CD4-positive, alpha-beta T cell treated with Interleukin-4 for 4 hours (primary cell): Measurements from ENCODE around the gene SNCAIP.

Experiments used
- DNase-seq: peaks from one replicate; pipeline ENCODE4 v3.0.0-alpha.2; 2020

Gene SNCAIP

DNA sequence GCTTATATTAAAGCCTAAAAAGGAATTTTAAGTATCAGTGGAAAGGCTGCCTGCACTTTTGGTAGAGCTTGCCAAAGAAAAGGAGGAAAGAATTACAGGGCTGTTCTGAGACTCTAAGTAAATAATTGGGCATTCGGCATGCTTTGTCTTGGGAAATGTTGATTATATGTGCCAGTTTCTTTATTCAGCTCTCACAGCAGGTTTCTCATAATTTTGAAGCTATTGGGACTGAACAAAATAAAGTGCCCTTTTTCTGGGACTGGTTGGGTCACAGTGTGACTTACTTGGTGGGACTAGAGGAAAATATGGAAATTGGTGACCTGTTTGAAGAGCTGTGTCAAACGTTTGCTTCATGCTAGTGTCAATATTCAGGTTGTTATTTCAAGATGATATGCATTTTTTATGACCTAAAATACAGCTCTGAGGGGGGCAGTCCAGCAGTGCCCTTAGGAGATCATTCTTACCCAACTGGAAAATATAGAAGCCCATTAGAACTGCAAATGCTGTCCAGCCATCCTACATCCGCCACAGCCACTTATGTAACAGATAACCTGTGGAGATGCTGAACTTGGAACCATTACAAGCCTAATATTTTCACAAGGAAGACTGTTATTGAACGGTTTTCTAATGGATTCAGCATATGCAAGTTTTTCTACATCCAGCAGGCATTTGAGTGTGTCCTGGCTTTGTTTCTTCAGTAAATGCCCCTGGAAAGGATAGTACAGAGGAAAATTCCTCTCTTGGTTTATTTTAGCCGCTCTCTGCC, 122.4 kb downstream of the SNCAIP start:
- no peak for DNase-seq

DNA sequence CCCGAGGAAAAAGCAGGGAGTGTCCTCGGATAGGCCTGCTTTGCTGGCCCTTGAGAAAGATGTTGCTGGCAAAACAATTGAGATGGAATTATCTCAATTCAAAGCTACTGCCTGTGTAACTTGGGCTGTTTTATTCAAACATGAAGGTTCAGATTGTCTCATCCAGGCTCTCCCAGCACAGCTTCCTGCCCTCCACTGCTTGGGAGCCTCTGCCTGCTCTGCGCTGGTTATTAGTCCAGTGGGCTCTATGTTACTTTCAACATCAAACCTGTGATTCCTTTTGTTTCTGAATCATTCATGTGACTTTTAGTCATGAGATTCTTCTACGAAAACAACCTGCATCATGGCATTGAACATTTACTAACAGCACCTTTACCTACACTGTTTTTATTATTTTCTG, 123.2 kb downstream of the SNCAIP start:
- DNase-seq: no peak

DNA sequence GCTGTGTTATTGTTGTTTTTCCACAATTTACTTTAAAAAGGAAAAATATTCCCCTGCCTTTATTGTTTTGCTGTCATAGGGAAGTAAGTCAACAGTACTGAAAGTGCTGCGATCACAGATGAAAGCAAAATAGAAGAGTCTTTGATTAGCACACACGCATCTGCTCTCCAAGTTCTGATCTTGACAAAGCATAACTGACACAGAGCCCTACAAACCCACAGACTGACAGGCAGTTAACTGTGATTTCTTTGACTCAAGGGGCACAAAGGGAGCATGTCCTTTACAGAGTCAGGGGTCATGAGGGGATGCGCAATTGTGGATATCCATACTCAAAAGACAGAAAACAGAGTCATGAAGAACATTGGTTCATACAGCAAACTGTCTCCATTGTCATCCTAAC, 123.7 kb downstream of the SNCAIP start:
- no peak for DNase-seq

DNA sequence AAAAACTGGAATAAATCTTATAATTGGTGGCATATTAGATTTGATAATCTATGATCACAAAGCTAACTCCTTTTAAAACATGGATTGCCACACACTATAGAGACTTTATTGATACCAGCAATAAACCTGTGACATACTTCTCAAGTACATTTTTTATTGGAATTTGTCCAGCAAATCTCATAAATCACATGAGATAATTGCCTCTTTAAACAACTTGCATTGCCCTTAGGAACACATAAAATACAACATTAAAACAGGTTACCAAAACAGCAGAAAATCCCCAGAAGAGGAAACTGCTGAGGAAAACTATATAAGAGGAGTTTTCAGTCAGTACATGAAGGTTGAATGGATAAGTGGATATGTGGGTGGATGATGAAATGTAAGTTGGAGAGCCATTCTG, 124.6 kb downstream of the SNCAIP start:
- DNase-seq: no peak

DNA sequence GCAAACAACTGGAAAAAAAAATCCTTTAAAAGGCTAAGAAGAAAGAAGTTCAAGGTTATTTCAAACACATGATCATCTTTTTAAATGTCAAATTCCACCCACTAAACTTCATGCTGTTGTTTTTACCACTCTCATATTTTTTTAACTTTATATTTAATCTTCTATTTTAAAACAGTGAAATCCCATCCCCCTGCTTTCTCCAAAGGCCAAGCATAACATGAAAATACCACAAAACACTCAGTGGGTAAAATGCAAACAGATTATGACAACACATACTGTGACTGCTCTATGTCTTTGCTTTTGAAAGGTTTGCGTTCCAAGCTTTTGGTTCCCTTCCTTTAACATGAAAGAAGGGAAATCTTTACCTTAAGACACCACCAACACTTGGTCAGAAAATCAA, 127.6 kb downstream of the SNCAIP start:
- no peak for DNase-seq

DNA sequence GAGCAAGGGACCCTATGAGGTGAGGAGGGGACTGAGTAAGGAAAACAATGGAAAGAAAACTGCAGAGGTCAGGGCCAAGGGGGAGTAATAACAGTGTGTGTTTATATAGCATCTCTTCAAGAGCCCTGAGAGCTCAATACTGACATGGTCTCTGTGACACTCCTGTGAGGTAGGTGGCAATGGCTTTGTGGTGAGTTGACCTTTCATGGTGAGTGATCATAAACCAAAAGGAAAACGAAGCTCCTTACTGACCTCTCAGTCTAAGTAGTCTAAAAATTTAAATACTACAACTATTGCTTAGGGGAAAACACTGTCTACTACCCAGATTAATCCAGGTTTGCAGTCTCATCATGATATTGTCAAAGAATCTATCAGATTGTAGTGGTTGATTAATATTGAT, 130.9 kb downstream of the SNCAIP start:
- no peak for DNase-seq

DNA sequence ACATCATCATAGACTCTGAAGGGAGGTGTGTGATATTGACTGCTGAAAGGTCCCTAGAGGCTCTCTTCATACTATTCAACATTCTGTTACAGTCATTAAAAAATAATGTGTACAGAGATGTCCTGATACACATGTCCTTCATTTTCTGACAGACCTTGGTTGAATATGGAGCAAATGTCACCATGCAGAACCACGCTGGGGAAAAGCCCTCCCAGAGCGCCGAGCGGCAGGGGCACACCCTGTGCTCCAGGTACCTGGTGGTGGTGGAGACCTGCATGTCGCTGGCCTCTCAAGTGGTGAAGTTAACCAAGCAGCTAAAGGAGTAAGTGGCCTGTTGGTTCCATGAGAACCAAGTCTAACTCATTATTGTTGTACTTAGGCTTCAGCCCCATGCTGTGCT, 132.4 kb downstream of the SNCAIP start:
- DNase-seq: no peak

DNA sequence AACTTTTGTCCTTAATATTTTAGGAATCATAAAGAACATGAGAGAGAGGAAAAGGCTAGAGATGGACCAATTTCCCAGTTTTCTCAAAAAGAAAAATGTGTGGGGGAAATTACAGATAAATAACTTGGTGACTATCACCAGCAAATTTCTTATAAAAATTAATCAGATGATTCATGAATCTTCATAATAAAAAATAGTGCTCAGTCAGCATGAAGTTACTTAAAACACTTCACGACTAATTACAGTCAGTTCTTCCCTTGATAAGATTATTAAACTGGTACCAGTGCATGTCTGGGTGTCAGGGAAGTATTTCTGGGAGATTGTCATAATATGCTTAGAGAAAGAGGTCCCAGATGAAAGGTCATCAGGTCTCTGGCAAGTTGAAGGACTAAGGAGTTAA, 133.0 kb downstream of the SNCAIP start:
- no peak for DNase-seq

DNA sequence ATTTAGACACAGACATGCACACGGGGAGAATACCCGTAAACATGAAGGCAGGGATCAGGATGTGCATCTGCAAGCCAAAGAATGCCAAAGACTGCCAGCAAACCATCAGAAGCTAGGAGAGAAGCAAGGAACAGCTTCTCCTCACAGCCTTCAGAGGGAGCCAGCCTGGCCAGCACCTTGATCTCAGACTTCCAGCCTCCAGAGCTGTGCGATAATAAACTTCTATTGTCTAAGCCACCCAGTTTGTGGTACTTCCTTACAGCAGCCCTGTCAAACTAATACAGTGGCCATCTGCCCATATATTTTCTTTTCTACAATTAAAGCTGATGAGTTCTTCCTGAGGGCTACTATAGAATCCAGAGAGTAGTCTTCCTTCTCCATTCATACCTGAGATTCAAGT, 135.0 kb downstream of the SNCAIP start:
- no peak for DNase-seq

DNA sequence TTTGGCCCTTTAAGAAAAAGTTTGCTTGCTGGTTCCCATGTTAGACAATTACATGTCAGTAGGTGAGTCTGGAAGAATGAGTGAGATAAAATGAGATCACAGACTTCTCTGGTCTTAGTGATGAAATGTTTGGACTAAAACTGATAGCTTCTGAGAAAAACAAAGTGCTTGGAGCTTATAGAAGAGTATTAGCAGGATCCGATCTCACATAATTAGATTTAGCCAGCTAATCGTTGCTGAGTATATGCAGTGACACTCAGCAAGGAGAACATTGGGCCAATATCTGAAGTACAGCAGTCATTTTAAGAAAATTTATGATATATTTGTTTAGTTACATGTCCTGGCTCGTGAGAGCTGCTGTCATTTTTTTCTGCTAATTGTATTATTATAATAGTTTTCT, 135.8 kb downstream of the SNCAIP start:
- DNase-seq: no peak

DNA sequence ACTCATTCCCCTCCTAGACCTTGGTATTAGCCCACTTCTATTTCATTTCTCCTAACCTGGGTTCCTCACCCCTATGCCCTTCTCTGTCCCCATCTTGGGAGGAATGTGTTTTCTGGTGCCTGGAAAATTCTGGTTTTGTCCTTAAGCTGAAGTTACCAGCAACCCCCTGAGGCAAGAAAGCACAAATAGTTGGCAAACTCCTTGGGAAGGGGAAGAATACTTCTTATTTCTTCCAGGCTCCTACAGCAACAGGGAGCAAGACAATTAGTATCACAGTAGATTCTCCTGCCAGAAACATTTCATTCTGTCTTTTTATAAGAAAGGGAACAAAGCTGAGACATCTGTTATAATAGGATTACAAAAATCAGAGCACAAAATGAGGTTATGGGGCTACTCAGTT, 142.5 kb downstream of the SNCAIP start:
- DNase-seq: no peak

DNA sequence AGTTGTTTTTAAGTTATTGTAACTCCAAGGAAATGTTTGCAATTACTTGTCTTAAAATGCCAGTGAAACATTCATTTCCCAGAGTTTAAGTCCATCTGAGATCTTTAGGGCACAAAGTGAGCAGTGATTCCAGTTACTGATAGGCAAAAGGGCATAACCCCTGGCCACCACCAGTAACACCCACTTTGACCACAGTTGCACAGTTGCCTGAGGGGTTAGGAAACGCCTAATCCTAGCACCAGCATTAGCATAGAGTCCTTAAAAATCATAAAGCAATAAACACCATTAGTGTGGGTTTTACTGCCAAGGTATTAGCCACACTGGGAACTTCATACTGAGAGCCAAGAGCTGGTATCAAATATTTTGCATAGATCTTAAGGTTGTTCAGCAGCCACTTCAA, 143.9 kb downstream of the SNCAIP start:
- no peak for DNase-seq

DNA sequence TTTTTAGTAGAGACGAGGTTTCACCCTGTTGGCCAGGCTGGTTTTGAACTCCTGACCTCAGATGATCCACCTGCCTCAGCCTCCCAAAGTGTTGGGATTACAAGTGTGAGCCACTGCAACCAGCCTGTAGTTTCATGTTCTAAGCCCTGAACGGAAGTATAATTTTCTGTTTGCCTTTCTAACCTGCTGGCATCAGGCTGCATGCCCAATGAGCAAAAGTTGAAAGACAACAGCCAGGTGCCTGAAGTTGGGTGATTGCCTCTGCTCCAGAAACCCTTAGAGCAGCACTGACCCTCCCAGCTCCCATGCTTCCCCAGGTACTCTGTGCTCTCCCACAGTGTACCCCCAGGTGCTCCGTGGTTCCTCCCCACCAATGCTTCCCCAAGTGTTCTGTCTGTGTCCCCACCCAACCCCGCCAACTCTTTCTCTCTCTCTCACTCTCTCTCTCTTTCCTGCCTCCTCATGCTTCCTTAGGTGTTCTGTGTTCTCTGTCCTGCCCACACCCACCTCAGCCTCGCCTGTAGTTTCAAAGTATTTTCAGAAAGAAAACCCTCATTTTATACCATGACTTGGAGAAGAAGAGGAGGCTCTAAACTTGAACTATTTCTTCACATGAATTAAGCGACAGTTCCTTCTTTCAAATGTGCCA, 145.3 kb downstream of the SNCAIP start:
- DNase-seq: no peak

DNA sequence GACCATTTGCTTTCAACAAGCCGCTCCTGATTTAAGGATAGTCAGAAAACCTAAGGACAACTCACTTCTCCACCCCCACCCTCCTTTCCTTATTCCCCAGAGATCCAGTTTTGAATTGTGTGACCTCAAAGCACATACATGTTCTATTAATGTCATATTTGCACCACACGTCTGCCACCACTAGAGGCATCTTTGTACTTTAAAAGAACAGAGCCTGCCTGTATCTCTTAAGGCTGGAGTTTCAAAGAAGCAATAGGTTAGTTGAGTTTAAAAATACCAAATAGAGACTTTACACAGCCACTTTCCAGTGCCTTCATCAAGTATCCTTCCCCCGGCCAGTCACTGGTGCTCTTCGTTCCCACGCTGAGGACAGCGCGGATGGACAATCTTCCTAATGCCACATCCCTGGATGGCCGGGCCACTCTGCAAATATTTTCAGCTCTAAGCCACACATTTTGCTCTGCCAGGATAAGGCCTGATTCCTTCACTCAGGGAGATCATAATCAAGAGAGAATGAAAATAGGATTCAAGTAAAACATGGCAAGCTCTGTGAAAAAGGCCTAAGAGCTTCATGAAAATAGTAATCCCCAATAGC, 146.3 kb downstream of the SNCAIP start:
- no peak for DNase-seq

DNA sequence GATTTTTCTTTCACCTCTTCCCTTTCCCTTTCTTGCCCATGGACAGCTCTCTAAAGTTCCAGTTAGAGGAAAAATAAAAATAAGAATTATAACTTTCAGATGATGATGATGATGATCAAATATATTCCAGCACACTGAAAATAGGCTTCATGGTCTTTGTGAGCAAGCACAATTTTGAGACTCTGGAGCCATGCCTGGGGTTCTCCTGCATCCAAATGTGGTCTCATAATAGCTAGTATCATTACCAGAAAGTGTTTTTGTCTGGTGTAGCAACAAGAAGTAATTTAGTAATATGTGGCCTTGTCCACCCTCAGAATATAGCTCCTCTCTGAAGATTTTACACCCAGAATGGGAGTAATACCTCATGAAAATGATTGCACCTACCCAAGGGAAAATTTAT, 150.4 kb downstream of the SNCAIP start:
- DNase-seq: no peak

DNA sequence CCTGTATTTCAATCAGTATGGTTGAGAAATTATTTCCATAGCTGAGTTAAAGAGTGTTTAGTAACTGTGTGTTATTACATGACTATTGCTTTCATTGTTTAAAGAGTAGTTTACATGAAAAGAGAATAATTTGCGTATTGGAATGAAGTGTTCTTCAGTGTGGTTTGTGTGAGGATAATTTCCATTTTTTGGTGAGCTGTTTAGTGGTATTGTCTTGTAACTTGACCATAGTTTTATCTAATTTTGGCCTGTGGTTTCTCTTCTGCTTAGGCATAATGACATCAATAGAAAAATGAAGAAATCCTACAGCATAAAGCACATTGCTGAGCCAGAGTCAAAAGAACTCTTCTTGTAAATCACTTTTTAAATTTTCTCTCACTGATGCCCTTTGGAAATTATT, 151.2 kb downstream of the SNCAIP start:
- DNase-seq: no peak

DNA sequence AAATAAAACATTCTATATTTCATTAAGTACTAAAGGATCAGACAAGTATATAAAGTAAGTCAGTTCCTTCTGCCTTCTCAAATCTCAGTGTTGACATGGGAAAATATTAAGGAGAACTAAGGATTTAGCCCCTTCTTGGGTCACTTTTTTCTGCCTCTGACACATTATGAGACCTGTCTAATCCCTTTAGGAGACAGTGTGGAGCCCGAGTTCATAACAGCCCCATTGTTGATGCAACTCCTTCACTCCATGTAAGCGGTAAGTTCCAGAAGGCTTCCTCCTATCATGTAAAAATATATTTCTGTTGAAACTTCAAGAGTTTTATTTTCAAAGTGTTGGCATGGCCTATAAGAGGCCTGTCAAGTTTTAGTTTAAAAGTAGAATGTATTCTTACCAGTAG, 152.2 kb downstream of the SNCAIP start:
- DNase-seq: no peak

DNA sequence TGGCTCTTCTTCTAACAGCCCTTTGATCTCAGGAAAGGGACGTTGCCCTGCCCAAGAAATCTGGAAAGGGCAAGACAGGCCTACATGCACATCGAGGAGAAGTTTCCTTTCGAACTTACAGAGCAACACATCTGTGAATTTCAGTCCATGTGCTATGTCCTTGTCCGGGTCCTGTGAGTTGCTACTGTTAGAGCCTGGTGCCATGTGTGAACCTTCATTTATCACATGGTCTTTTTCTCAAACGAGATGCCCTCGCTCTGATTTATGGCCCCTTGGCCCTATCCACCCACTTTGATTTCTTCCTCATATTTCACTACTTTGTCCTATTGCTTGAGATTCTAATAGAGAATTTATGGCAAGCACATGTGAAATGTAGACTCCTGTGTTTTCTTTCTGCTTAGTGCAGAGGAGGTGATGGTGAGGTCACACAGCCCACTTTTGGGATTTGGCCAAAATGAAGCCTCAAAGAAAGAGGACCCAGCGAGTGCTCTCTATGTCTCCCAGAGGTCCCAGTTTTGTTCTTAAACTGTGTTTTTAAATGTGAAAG, 153.1 kb downstream of the SNCAIP start:
- DNase-seq: no peak

DNA sequence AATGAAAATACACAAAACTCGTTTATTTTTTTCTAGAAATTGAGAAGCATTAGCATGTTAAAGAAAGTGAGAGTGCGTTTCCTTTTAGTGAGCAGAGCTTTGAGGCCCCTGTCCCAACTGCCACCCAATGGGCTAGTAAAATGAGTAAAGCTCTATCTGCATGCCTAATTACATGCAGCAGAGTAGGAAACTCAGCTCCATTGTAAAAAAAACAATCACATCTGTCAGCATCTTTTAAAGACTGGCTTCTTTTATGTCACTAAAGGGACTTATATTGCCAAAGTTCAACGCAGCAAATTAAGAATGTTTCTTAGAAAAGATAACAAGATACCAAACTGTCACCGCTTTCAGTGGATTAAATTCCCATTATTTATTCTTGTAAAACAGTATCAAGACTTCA, 154.0 kb downstream of the SNCAIP start:
- no peak for DNase-seq

DNA sequence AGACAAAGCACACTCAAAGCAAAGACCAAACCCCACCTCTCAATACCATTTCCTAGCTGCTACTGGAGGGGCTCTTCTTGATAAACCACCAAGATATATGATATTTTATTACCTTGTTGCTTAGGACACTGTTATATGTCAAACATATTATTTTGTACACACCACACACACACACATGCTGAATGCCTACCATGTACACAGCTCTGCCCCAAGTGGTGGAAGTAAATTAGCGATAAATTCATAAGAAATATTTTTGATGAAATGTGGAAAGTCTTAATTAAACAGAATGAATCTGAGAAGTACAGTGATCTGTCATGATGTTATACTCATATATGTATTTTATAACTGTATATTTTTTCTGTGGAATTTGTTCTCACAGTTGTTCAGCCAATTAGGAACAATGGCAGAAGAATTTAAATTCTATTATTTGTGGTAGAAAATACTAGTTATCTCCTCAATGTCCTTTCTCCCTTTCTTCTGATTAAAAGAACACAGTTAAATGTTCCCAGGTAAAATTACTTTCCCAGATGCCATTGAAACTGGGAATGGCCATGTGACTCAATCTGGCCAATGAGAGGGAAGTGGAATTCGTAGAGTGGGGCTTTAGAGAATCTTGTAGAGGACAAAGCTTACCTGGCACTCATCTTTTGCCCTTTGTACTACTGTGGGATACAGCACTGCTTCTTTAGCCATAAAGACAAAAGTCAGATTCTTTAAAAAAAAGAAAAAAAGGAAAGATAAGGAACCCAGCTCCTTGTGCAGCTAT, 156.5 kb downstream of the SNCAIP start:
- no peak for DNase-seq

DNA sequence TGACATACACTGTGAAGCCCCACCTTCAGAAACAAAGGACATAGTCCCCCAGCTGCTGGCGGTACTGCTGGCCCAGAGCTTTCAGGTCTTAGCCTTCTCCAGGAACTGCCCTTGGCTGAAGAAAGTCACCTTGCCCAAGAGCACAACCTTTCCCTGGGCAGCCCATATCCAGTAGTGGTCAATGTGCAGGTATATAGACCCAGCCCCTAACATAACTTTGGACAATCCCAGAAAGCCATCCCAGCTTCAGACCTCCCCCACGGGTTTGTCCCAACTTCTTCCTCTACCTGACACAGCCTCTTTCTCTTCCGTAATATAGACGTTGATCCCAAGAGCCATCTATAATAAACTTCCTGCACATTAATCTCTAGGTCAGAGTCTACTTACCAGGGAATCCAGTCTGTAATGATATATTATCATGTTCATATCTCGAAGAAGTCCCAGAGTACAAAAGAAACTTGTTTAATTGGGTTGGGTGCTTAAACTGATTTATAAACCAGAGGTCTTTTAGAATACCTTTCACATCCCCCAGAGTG, 157.4 kb downstream of the SNCAIP start:
- DNase-seq: no peak

DNA sequence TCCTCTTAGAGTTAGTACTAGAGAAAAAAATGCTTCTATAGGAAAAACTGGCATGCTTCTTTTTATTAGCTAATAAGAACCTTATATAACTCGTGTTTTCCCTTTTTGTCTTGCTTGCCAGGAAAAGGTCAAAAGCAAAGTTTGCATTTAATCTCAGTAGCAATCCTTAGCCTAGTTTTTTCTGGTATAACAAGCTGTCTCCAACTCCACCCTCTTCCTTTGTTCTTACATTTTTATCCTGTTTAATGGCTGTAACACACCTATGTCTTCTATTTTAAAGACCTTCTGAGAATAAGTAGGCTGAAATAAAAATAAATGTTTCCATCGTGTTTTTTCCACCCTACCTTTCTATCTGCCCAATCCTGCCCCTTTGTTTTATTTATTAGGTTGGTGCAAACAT, 158.3 kb downstream of the SNCAIP start:
- no peak for DNase-seq
